Measurements from ENCODE around the gene CCND2.
A peak's percentile ranks its signal among the peaks of the same experiment; 100 is the strongest.

Gene CCND2

GRCh38 chr12:4282892-4283511 is 9.4 kb downstream of the CCND2 start:
- H3K9me2 ChIP-seq (replicated peaks; ENCODE audit: low read depth, low read length), result no peaks in the 10 kb centered on the region

GRCh38 chr12:4283512-4284255 is 10.1 kb downstream of the CCND2 start:
- no peak overlapping the region for H3K4me3 ChIP-seq (ENCODE audit: low read length, poor library complexity, severe bottlenecking)
- no peaks in the 10 kb centered on the region for H3K79me2 ChIP-seq (ENCODE audit: insufficient read depth, low read length)
- no peak overlapping the region for H3K4me2 ChIP-seq (ENCODE audit: low read depth, low read length, poor library complexity, severe bottlenecking)
- no peaks in the 10 kb centered on the region for H3K36me3 ChIP-seq (ENCODE audit: insufficient read depth, low read length)
- H4K20me1 ChIP-seq (ENCODE audit: insufficient read depth, low read length, poor library complexity, severe bottlenecking), result peaks cover 6% of the 10 kb centered on the region
- no peak for TF ChIP-seq EZH2phosphoT487 (IDR thresholded peaks at IDR 0.05; ENCODE audit: borderline replicate concordance)
- no peak for TF ChIP-seq CTCF (conservative IDR thresholded peaks at IDR 0.05; ENCODE audit: low read length)
- 0 out of 2 replicates have a peak, but pooled peaks cover 4% of the 10 kb centered on the region for H3F3A ChIP-seq (ENCODE audit: low read depth)
- H3K9ac ChIP-seq (ENCODE audit: low read depth, low read length, poor library complexity, severe bottlenecking), result no peak overlapping the region
- H3K9me2 ChIP-seq (replicated peaks; ENCODE audit: low read depth, low read length), result no peaks in the 10 kb centered on the region
- H3K9me3 ChIP-seq (ENCODE audit: insufficient read depth, low read depth, low read length), result no peaks in the 10 kb centered on the region
- H3K27me3 ChIP-seq (ENCODE audit: insufficient read depth, low read length, poor library complexity, severe bottlenecking), result no peaks in the 10 kb centered on the region
- no peak overlapping the region for H2AFZ ChIP-seq (ENCODE audit: low read length)
- H3K4me1 ChIP-seq (ENCODE audit: insufficient read depth, low read length, poor library complexity, severe bottlenecking), result peaks cover 16% of the 10 kb centered on the region

More at GRCh38 chr12:4282892-4283511, 9.4 kb downstream of the CCND2 start:
- no peaks in the 10 kb centered on the region for H3K27me3 ChIP-seq (ENCODE audit: insufficient read depth, low read length, poor library complexity, severe bottlenecking)
- H3K79me2 ChIP-seq (ENCODE audit: insufficient read depth, low read length), result no peaks in the 10 kb centered on the region
- no peaks in the 10 kb centered on the region for H3K36me3 ChIP-seq (ENCODE audit: insufficient read depth, low read length)
- H3K9me3 ChIP-seq (ENCODE audit: insufficient read depth, low read depth, low read length), result no peaks in the 10 kb centered on the region
- no peak overlapping the region for H3K9ac ChIP-seq (ENCODE audit: low read depth, low read length, poor library complexity, severe bottlenecking)
- H3K4me2 ChIP-seq (ENCODE audit: low read depth, low read length, poor library complexity, severe bottlenecking), result no peak overlapping the region
- peaks cover 6% of the 10 kb centered on the region for H4K20me1 ChIP-seq (ENCODE audit: insufficient read depth, low read length, poor library complexity, severe bottlenecking)
- H3F3A ChIP-seq (ENCODE audit: low read depth), result 0 out of 2 replicates have a peak, but pooled peaks cover 4% of the 10 kb centered on the region
- no peak overlapping the region for H3K4me3 ChIP-seq (ENCODE audit: low read length, poor library complexity, severe bottlenecking)
- H3K4me1 ChIP-seq (ENCODE audit: insufficient read depth, low read length, poor library complexity, severe bottlenecking), result peaks cover 21% of the 10 kb centered on the region
- H2AFZ ChIP-seq (ENCODE audit: low read length), result no peak overlapping the region
- TF ChIP-seq EZH2phosphoT487 (IDR thresholded peaks at IDR 0.05; ENCODE audit: borderline replicate concordance), result no peak
- TF ChIP-seq CTCF (conservative IDR thresholded peaks at IDR 0.05; ENCODE audit: low read length), result peak; percentile 28; the same call in 1 of the 2 replicates

GRCh38 chr12:4284306-4284705 is 10.7 kb downstream of the CCND2 start:
- H3K79me2 ChIP-seq (ENCODE audit: insufficient read depth, low read length), result no peaks in the 10 kb centered on the region

More at GRCh38 chr12:4284306-4284705, 10.7 kb downstream of the CCND2 start:
- Histone ChIP-seq H3F3A (ENCODE audit: low read depth) (0 out of 2 replicates have a peak, but pooled peaks cover 2% of the 10 kb centered on the region), H4K20me1 (ENCODE audit: insufficient read depth, low read length, poor library complexity, severe bottlenecking) (peaks cover 6% of the 10 kb centered on the region), H3K9ac (ENCODE audit: low read depth, low read length, poor library complexity, severe bottlenecking) (no peak overlapping the region), H3K4me3 (ENCODE audit: low read length, poor library complexity, severe bottlenecking) (no peak overlapping the region), H3K4me1 (ENCODE audit: insufficient read depth, low read length, poor library complexity, severe bottlenecking) (peaks cover 11% of the 10 kb centered on the region), H2AFZ (ENCODE audit: low read length) (no peak overlapping the region), H3K4me2 (ENCODE audit: low read depth, low read length, poor library complexity, severe bottlenecking) (no peak overlapping the region), H3K9me3 (ENCODE audit: insufficient read depth, low read depth, low read length) (no peaks in the 10 kb centered on the region), H3K36me3 (ENCODE audit: insufficient read depth, low read length) (no peaks in the 10 kb centered on the region; the same call in 1 of the 2 replicates), H3K27me3 (ENCODE audit: insufficient read depth, low read length, poor library complexity, severe bottlenecking) (no peaks in the 10 kb centered on the region), H3K9me2 (replicated peaks; ENCODE audit: low read depth, low read length) (no peaks in the 10 kb centered on the region)
- TF ChIP-seq EZH2phosphoT487 (IDR thresholded peaks at IDR 0.05; ENCODE audit: borderline replicate concordance) (no peak), CTCF (conservative IDR thresholded peaks at IDR 0.05; ENCODE audit: low read length) (no peak)

All from Loucy (cell line).